Measurements from ENCODE around the gene SPOCK1.

Gene SPOCK1

DNA sequence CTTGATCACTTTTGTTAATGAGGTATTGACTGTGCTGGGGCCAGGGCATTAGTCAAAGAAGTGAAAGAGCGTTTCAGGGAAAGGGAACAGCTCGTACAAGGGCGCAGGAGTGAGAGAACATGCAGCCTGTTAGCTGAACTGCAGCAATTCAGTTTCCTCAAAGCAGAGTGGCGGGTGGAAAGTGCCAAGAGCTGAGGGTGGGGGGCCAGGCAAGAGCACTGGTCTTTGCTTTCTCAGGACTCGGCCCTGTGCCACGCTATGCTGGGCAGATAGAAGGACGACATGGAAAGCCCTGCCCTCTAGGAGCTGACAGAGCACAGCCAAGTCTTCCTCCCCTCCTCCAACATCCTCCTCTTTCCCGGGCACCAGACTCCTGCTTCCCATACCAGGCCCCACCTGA, 304.8 kb downstream of the SPOCK1 start:
- Histone ChIP-seq H3K9me3 (ENCODE audit: low read depth, low read length) (no peaks in the 10 kb centered on the region), H3K9ac (ENCODE audit: insufficient read length) (no peak overlapping the region), H3K27ac (no peak overlapping the region), H3K4me3 (no peak overlapping the region), H3K36me3 (ENCODE audit: insufficient read depth, low read length) (no peaks in the 10 kb centered on the region)
- no peak for DNase-seq (ENCODE audit: low read depth, low spot score)
- TF ChIP-seq FOXP2 (optimal IDR thresholded peaks at IDR 0.05; ENCODE audit: control extremely low read depth, extremely low read length, insufficient read depth), result no peak
- TF ChIP-seq POLR2AphosphoS5 (IDR thresholded peaks at IDR 0.05; ENCODE audit: borderline replicate concordance, low read depth, low read length), result no peak
- TF ChIP-seq EZH2 (IDR thresholded peaks at IDR 0.05), result no peak

DNA sequence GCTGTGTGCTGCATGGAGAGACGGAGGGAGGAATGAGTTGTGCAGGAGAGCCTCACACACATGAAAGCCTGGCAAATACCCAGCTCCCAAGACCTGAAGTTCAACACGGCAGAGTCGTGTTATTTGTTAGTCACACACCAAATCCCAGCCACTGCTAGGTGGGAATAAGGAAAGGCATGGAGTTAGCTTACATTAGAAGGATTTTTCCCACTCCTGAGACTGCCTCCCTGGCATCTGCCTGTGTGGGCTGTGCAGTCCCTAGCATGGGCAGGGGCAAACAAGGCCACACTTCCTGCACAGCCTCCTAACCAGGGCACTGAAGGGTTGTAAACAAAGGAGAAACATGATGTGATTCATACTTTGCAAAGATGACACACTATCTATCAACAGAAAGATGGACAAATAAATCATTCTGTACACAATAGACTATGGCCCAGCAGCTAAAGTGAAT, 306.8 kb downstream of the SPOCK1 start:
- Histone ChIP-seq H3K9ac (ENCODE audit: insufficient read length) (no peak overlapping the region), H3K36me3 (ENCODE audit: insufficient read depth, low read length) (no peaks in the 10 kb centered on the region), H3K27ac (no peak overlapping the region), H3K9me3 (ENCODE audit: low read depth, low read length) (no peaks in the 10 kb centered on the region), H3K4me3 (no peak overlapping the region)
- DNase-seq (ENCODE audit: low read depth, low spot score), result no peak
- TF ChIP-seq FOXP2 (optimal IDR thresholded peaks at IDR 0.05; ENCODE audit: control extremely low read depth, extremely low read length, insufficient read depth), result no peak
- no peak for TF ChIP-seq EZH2 (IDR thresholded peaks at IDR 0.05)
- no peak for TF ChIP-seq POLR2AphosphoS5 (IDR thresholded peaks at IDR 0.05; ENCODE audit: borderline replicate concordance, low read depth, low read length)

DNA sequence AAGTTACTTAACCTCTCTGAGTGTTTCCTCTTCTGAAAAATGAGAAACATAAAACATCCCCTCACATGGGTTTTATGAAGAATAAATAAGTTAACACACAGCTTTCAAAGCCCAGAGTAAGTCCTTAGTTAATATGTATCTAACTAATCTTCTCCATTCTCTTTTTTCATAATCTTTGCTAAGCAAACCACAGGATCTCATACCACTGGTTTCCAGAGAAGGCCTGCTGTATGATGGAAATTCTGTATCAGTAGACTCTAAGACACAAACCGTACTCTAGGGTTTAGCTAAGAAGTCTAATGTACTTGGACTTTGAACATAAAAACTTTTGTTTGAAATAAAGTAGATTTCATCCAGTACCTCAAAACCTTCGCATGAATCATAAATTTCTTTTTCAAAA, 307.9 kb downstream of the SPOCK1 start:
- TF ChIP-seq FOXP2 (optimal IDR thresholded peaks at IDR 0.05; ENCODE audit: control extremely low read depth, extremely low read length, insufficient read depth) (no peak), EZH2 (IDR thresholded peaks at IDR 0.05) (no peak), POLR2AphosphoS5 (IDR thresholded peaks at IDR 0.05; ENCODE audit: borderline replicate concordance, low read depth, low read length) (no peak)
- no peak for DNase-seq (ENCODE audit: low read depth, low spot score)
- Histone ChIP-seq H3K9me3 (ENCODE audit: low read depth, low read length) (no peaks in the 10 kb centered on the region), H3K9ac (ENCODE audit: insufficient read length) (no peak overlapping the region), H3K4me3 (no peak overlapping the region), H3K36me3 (ENCODE audit: insufficient read depth, low read length) (no peaks in the 10 kb centered on the region), H3K27ac (no peak overlapping the region)

DNA sequence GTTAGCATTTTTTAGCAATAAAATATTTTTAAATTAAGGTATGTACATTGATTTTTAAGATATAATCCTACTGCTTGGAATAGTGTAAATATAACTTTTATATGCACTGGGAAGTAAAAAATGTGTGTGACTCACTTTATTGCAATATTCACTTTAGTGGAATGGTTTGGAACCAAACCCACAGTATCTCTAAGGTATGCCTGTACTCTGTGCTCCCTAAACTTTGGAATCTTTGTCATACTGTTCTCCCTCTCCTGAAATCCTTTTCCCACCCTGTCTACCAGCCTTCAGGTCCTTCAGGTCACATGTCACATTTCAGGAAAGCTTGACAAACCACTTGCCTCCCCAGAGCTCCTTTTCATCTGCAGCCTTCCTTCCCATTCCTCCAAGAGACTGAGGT, 308.7 kb downstream of the SPOCK1 start:
- H3K27ac ChIP-seq, result no peak overlapping the region
- H3K9me3 ChIP-seq (ENCODE audit: low read depth, low read length), result no peaks in the 10 kb centered on the region
- H3K9ac ChIP-seq (ENCODE audit: insufficient read length), result no peak overlapping the region
- H3K4me3 ChIP-seq, result no peak overlapping the region
- no peak for DNase-seq (ENCODE audit: low read depth, low spot score)
- no peaks in the 10 kb centered on the region for H3K36me3 ChIP-seq (ENCODE audit: insufficient read depth, low read length)
- TF ChIP-seq POLR2AphosphoS5 (IDR thresholded peaks at IDR 0.05; ENCODE audit: borderline replicate concordance, low read depth, low read length), result no peak
- TF ChIP-seq EZH2 (IDR thresholded peaks at IDR 0.05), result no peak
- TF ChIP-seq FOXP2 (optimal IDR thresholded peaks at IDR 0.05; ENCODE audit: control extremely low read depth, extremely low read length, insufficient read depth), result no peak

DNA sequence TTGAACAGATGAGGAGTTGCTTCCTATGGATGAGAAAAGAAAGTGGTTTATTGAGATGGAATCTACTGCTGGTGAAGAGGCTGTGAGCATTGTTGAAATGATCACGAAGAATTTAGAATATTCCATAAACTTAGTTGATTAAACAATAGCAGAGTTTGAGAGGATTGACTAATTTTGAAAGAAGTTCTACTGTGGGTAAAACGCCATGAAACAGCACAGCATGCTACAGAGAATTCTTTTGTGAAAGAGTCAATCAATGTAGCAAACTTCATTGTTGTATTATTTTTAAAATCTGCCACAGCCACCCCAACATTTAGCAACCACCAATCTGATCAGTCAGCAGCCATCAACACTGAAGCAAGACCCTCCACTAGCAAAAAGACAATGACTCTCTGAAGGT, 309.1 kb downstream of the SPOCK1 start:
- DNase-seq (ENCODE audit: low read depth, low spot score), result no peak
- Histone ChIP-seq H3K27ac (no peak overlapping the region), H3K9me3 (ENCODE audit: low read depth, low read length) (no peaks in the 10 kb centered on the region), H3K36me3 (ENCODE audit: insufficient read depth, low read length) (no peaks in the 10 kb centered on the region), H3K4me3 (no peak overlapping the region), H3K9ac (ENCODE audit: insufficient read length) (no peak overlapping the region)
- TF ChIP-seq POLR2AphosphoS5 (IDR thresholded peaks at IDR 0.05; ENCODE audit: borderline replicate concordance, low read depth, low read length) (no peak), EZH2 (IDR thresholded peaks at IDR 0.05) (no peak), FOXP2 (optimal IDR thresholded peaks at IDR 0.05; ENCODE audit: control extremely low read depth, extremely low read length, insufficient read depth) (no peak)

DNA sequence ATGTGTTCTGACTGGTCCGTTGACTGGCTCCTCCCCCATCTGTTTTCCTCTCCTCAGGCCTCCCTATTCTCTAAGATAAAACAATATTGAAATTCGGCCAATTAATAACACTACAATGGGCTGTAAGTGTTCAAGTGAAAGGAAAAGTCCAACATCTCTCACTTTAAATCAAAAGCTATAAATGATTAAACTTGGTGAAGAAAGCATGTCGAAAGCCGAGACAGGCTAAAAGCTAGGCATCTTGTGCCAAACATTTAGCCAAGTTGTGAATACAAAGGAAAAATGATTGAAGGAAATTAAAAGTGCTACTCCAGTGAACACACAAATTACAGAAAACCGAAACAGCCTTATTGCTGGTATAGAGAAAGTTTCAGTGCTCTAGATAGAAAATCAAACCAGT, 310.6 kb downstream of the SPOCK1 start:
- Histone ChIP-seq H3K27ac (no peak overlapping the region), H3K4me3 (no peak overlapping the region), H3K9ac (ENCODE audit: insufficient read length) (no peak overlapping the region), H3K9me3 (ENCODE audit: low read depth, low read length) (no peaks in the 10 kb centered on the region), H3K36me3 (ENCODE audit: insufficient read depth, low read length) (no peaks in the 10 kb centered on the region)
- DNase-seq (ENCODE audit: low read depth, low spot score), result no peak
- no peak for TF ChIP-seq FOXP2 (optimal IDR thresholded peaks at IDR 0.05; ENCODE audit: control extremely low read depth, extremely low read length, insufficient read depth)
- no peak for TF ChIP-seq POLR2AphosphoS5 (IDR thresholded peaks at IDR 0.05; ENCODE audit: borderline replicate concordance, low read depth, low read length)
- TF ChIP-seq EZH2 (IDR thresholded peaks at IDR 0.05), result no peak

DNA sequence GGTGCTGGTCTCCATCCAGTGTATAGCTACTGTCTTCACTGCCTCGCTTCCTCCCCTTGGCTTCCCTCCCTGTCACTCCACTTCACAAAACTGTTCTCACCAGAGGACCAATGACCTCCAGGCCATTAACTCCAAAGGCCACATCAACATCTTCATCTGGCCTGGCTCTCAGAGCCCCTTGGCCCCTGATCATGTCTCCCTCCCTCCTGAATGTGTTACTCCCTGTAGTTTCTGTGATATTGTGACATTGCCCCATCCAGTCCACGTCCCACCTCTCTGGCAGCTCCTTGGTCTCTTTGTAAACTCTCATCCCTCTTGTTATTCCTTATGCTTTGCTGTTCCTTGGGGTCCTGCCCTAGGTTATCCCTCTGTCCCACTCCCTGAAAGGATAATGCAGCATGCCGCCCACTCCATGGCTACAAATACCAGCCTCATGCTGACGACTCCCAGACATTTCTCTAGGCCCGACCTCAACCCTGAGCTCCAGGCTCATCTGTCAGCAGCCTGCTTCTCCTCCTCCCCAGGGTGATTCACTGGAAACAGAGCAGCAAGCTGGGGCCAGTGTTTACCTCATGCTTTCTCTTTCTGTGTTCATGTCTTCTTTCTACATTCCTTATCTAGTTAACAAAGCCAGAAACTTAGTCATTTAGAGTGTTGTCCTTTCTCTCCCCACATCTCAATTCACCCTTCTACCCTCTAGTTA, 312.2 kb downstream of the SPOCK1 start:
- Histone ChIP-seq H3K9me3 (ENCODE audit: low read depth, low read length) (no peaks in the 10 kb centered on the region), H3K4me3 (no peak overlapping the region), H3K36me3 (ENCODE audit: insufficient read depth, low read length) (no peaks in the 10 kb centered on the region), H3K9ac (ENCODE audit: insufficient read length) (no peak overlapping the region), H3K27ac (no peak overlapping the region)
- no peak for TF ChIP-seq EZH2 (IDR thresholded peaks at IDR 0.05)
- TF ChIP-seq FOXP2 (optimal IDR thresholded peaks at IDR 0.05; ENCODE audit: control extremely low read depth, extremely low read length, insufficient read depth), result no peak
- no peak for TF ChIP-seq POLR2AphosphoS5 (IDR thresholded peaks at IDR 0.05; ENCODE audit: borderline replicate concordance, low read depth, low read length)
- no peak for DNase-seq (ENCODE audit: low read depth, low spot score)

DNA sequence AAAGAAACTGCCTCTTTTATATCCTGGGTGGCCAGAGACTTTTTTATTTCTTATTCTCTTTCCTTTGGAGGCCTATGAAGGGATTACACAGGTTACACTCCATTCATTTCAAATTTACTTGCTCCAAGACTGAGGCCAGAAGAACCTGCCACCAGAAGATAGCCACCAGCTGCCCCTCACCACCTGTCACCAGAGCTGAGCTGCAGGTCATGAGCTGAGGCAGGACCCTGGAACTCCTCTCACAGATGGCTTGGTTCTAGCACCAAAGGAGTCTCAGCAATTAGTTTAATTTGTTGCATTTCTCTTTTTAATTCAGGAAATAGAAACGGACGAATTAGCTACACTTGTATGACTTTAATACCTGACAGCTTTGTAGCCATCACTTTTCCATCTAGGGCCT, 313.9 kb downstream of the SPOCK1 start:
- no peak for TF ChIP-seq EZH2 (IDR thresholded peaks at IDR 0.05)
- TF ChIP-seq POLR2AphosphoS5 (IDR thresholded peaks at IDR 0.05; ENCODE audit: borderline replicate concordance, low read depth, low read length), result no peak
- no peak for TF ChIP-seq FOXP2 (optimal IDR thresholded peaks at IDR 0.05; ENCODE audit: control extremely low read depth, extremely low read length, insufficient read depth)
- Histone ChIP-seq H3K9ac (ENCODE audit: insufficient read length) (no peak overlapping the region), H3K4me3 (no peak overlapping the region), H3K36me3 (ENCODE audit: insufficient read depth, low read length) (no peaks in the 10 kb centered on the region), H3K27ac (no peak overlapping the region), H3K9me3 (ENCODE audit: low read depth, low read length) (no peaks in the 10 kb centered on the region)
- no peak for DNase-seq (ENCODE audit: low read depth, low spot score)

DNA sequence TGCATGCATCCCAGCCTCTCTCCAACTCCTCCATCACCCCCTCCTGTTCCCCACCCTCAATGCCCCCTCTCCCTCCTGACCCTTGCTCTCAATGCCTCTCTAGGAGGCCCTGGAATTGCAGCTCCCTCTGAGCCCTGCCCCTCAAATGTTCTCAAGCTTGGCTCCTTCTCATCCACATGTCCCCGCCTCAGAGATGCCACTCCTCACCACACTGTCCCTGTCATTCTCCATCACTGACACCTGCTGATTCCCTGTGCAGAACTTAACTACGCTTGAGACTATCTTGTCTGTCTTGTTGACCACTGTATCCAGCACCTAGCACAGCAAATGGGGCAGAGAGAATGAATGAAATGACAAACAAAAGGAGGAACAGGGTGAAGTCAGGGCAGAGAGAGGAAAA, 314.4 kb downstream of the SPOCK1 start:
- Histone ChIP-seq H3K27ac (no peak overlapping the region), H3K4me3 (no peak overlapping the region)
- TF ChIP-seq POLR2AphosphoS5 (IDR thresholded peaks at IDR 0.05; ENCODE audit: borderline replicate concordance, low read depth, low read length), result no peak
- no peak for TF ChIP-seq FOXP2 (optimal IDR thresholded peaks at IDR 0.05; ENCODE audit: control extremely low read depth, extremely low read length, insufficient read depth)
- no peak for TF ChIP-seq EZH2 (IDR thresholded peaks at IDR 0.05)

More for the DNA sequence above, 314.4 kb downstream of the SPOCK1 start:
- no peaks in the 10 kb centered on the region for H3K9me3 ChIP-seq (ENCODE audit: low read depth, low read length)
- no peak for DNase-seq (ENCODE audit: low read depth, low spot score)
- H3K36me3 ChIP-seq (ENCODE audit: insufficient read depth, low read length), result no peaks in the 10 kb centered on the region
- H3K9ac ChIP-seq (ENCODE audit: insufficient read length), result no peak overlapping the region

Measured in SK-N-MC (cell line).